NCI-H82 (cell line): Measurements from ENCODE around the gene ARL6IP4.
"Not testable (repeated sequence)": the region's sequence is repeated elsewhere in the genome, so short reads cannot be mapped to it uniquely, and the experiment has no call there.

Source experiments
- DNase-seq: peaks from one replicate; lab custom pipeline; 2025; lab: John Stamatoyannopoulos, UW

Gene ARL6IP4

DNA sequence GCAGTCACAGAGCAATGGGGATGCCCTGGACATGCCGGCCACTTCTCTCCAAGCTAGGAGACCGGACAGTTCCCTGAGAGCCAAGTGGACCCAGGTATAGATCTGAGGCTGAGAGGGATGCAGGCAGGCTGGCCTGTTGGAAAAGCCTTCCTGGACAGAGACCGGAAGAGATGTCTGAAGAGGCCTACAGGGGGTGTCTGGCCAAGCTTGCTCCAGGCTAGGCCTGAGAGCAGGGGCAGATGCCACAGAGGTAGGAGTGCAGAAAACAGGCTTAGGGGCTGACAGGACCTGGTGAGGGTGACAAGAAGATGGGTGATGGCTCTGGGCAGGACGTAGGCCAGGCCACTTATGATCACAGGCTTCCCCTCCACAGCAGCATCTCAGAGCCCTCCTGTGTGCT lies 30.2 kb downstream of the ARL6IP4 start:
- no peak for DNase-seq

DNA sequence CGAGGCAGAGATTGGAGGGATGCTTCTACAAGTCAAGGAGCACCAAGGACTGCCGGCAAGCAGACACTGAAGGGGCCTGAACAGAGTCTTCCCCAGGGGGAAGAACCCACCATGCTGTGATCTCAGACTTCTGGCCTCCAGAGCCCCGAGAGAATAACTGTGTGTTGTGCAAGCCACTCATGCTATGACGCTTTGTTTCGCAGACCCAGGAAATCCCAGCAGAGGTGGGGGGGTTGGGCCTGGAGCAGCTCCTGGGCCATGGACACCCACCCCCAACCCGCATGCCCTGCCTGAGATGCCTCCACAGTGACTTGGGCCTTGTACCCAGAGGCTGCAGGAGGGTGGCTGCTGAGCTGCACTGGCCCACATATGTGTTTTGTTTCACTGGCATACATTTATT lies 31.2 kb downstream of the ARL6IP4 start:
- DNase-seq, result no peak

GRCh38 chr12:123013185-123014095 lies 33.0 kb downstream of the ARL6IP4 start:
- no peak for DNase-seq

DNA sequence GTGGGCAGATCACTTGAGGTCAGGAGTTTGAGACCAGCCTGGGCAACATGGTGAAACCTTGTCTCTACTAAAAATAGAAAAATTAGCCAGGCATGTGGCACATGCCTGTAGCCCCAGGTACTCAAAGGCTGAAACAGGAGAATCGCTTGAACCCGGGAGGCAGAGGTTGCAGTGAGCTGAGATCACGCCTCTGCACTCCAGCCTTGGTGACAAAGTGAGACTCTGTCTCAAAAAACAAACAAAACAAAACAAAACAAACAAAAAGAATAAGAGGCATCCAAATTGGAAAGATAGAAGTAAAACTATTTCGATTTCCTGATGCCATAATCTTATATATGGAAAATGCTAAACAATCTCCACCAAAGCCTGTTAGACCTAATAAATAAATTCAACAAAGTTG lies 34.0 kb downstream of the ARL6IP4 start:
- not testable (repeated sequence) for DNase-seq

DNA sequence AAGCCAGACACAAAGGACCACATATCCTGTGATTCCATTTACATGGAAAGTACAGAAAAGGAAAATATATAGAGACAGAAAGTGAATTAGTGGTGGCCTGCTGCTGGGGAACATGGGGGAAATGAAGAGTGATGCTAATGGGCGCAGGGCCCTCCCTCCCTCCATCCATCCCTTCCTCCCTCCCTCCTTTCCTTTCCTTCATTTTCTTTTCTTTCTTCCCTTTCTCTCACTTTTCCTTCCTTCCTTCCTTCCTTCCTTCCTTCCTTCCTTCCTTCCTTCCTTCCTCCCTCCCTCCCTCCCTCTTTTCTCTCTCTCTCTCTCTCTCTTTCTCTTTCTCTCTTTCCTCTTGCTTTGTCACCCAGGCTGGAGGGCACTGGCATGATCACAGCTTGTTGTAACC lies 37.3 kb downstream of the ARL6IP4 start:
- no peak for DNase-seq

DNA sequence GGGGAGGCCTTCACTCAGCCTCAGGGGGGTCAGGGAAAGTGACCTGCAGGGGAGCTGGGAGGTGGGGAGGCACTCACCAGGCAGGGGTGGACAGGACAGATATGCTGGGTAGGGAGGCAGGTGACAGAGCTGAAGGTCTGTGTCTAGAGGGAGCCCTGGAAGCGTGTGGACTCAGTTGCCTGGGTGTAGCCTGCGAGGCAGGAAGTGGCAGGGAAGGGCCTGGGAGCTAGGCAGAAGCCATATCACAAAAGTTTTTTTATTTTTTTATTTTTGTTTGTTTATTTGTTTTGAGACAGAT lies 39.3 kb downstream of the ARL6IP4 start:
- no peak for DNase-seq

DNA sequence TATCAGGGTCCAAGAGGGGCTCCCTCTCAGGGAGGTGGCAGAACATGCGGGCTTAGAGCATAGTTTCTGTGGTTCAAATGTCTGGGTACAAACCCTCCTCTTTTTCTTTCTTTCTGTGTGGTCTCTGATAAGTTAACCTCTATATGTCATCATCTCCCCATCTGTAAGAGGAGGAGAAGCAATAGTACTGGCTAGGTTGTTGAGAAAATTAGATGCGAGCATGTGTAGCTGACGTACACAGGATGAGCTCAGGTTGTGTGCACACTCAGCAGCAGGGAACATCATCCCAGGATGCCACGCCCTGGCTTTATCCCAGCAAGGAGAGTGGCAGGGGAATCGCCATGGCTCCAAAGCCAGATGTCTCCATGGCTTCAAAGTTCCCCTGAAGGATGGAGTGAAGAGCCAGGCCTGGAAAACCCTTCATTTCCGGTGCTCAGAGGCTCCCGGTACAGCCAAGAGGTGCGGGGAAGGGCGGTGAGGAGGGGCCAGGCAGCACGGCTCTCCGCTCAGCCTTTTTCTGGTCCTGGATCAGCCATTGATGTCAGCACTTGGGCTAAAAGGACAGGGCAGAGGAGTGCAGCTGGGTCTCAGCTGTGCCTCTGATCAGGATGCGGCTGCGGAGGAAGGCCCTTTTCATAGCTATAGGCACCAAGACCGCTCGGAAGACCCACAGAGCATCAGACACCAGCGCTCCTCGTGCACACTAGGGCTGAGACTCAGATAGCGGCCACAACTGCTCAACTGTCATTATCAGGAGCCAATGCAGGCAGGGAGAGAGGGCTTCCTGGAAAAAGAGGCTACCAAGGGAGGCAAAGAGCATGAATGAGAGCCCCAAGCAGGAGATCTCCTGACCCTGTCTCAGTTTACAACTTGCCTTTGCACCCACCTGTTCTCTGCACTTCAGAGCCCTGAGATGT lies 41.5 kb downstream of the ARL6IP4 start:
- no peak for DNase-seq

- DNase-seq, result no peak
Measured at GRCh38 chr12:123022846-123023245, 42.4 kb downstream of the ARL6IP4 start.

GRCh38 chr12:123024819-123025391 lies 44.4 kb downstream of the ARL6IP4 start:
- DNase-seq, result no peak

GRCh38 chr12:123026094-123026853 lies 45.8 kb downstream of the ARL6IP4 start:
- DNase-seq, result no peak

DNA sequence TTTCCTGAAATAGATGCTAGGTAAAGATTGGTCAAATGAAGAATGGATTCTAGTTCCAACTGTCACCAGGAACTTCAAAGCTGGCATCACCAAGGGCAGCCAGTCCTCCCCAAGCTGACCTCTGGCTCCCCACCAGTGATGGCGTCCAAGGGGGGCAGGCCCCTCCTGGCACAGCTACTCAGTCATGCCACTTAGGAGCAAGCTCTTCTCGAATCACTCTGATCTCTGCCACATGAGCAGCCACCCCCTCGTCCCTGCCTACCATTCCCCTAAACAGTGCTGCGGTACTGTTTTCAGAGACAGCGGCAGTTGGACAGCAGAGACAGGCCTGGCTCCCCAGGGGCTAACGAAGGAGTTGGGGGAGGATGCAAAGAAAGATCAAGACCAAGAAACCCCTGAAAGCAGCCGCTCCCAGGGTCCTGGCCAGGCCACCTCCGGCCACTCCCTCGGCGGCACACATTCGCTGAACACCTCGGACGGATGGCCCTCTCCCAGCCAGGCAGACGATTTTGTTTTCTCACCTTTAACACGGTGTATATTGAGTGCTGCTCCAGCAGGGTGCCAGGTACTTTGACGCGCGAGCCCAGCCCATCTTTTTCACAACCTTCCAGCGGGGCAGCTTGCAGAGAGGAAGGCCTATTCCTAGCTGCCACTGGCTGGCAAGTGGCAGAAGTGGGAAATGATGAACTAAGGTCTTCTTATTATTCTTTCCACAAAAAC lies 47.4 kb downstream of the ARL6IP4 start:
- DNase-seq, result no peak

- no peak for DNase-seq
Measured at GRCh38 chr12:123028475-123028874, 48.0 kb downstream of the ARL6IP4 start.

DNA sequence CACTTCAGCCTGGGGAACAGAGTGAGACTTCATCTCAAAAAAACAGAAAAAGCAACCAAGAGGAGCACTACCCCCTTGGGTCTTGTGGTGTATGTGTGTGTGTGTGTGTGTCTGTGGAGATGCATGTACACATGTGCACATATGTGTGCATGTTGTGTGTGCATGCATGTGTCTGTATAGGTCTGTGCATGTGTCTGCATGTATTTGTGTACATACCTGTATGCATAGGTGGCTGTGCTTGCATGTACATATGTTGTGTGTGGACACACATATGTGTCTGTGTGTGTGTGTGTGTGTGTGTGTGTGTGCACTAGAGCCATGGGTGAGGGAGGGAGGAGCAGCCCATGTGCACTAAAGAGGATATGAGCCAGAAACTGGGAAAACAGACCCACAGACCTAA lies 49.1 kb downstream of the ARL6IP4 start:
- no peak for DNase-seq

GRCh38 chr12:123030686-123031085 lies 50.2 kb downstream of the ARL6IP4 start:
- no peak for DNase-seq

DNA sequence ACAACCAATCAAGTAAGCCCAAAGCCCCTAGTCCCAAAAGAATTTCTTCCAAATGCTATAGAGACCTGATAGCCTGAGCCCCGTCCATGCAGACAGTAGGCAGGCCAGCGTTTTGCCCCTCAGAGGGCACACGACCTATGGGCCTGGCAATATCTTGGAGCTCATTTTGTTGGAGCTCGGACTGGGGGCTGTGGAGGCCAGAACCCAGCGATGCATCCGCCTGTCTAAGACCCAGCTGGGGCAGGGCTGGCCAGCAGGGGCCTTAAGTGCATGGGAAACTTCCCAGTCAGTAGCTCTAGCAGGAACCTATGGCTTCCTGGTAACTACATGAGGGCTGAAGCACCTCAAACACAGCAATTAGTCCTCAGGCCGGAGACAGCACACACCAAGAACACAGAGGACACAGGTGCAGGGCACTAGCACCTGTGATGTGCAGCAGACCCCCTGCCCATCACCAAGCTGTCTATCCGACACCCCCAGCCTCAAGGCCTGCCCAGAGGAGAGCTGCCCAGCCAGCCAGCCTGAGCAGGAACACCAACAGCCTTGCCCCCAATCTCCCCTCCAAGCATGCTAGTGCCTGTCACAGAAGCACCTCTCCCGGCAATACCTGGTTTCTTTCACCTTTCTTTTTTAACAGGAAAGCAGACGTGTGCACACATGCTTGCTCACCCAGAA lies 50.8 kb downstream of the ARL6IP4 start:
- DNase-seq, result no peak
